ENCODE measurements around the gene COTL1.

DNA sequence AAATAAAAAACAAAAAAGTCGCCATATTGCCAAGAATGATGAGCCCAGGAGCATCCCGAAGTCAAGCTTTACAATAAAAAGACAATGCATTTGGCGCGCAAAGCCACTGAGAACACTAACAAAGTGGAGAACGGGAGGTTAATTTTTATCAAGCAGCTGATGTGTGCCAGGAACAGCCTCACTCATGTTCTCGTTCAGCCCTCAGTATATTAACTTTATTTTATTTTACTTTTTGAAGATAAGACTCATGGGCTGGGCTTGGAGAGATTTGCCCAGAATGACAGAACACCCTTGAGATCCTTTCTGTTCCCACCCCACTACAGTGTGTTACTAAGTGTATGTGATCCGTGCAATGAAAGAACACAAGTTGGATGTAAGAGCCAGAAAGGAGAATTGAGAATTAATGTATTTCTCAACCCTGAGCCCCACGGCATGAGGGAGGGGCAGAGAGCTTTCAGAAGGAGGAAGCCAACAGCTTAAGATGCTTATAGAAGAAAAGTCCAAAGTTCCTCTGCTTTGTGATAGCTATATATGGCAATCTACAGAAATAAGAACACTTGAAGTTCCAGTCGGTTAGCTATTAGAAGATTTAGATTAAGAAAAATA is 48.4 kb downstream of the COTL1 start:
- TF ChIP-seq, protein P1, sequence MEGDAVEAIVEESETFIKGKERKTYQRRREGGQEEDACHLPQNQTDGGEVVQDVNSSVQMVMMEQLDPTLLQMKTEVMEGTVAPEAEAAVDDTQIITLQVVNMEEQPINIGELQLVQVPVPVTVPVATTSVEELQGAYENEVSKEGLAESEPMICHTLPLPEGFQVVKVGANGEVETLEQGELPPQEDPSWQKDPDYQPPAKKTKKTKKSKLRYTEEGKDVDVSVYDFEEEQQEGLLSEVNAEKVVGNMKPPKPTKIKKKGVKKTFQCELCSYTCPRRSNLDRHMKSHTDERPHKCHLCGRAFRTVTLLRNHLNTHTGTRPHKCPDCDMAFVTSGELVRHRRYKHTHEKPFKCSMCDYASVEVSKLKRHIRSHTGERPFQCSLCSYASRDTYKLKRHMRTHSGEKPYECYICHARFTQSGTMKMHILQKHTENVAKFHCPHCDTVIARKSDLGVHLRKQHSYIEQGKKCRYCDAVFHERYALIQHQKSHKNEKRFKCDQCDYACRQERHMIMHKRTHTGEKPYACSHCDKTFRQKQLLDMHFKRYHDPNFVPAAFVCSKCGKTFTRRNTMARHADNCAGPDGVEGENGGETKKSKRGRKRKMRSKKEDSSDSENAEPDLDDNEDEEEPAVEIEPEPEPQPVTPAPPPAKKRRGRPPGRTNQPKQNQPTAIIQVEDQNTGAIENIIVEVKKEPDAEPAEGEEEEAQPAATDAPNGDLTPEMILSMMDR (IDR thresholded peaks at IDR 0.05): no peak
- TF ChIP-seq POLR2A (IDR thresholded peaks at IDR 0.05): no peak
- peak in 1 of 2 donors; percentile 36 for TF ChIP-seq EP300 (IDR thresholded peaks at IDR 0.05)
